ENCODE data around the gene FAM114A1.
A peak's percentile ranks its signal among the peaks of the same experiment; 100 is the strongest.
"Not testable (repeated sequence)": the region's sequence is repeated elsewhere in the genome, so short reads cannot be mapped to it uniquely, and the experiment has no call there.

The FAM114A1 gene

GRCh38 chr4:38941906-38942305 is 74.3 kb downstream of the FAM114A1 start:
- not testable (repeated sequence) for DNase-seq

DNA sequence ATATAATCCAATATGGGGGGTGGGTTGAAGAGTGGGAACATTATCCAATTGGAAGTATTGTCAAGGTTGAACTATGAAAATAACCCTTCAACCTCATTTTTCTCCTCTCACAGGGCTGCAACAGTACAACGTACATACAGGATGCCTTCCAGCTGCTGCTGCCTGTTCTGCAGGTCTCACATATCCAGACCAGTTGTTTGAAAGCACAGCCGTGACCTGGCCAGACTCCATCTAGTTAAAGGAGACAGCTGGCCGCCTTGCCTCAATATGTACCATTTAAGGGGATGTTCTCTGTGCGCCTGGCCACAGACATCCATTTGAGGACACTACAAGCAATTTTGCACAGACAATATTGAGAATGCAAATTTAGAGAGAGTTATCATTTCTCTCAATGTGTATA is 75.7 kb downstream of the FAM114A1 start:
- no peak for DNase-seq

- no peak for DNase-seq
Measured at GRCh38 chr4:38944440-38944839, 76.8 kb downstream of the FAM114A1 start.

DNA sequence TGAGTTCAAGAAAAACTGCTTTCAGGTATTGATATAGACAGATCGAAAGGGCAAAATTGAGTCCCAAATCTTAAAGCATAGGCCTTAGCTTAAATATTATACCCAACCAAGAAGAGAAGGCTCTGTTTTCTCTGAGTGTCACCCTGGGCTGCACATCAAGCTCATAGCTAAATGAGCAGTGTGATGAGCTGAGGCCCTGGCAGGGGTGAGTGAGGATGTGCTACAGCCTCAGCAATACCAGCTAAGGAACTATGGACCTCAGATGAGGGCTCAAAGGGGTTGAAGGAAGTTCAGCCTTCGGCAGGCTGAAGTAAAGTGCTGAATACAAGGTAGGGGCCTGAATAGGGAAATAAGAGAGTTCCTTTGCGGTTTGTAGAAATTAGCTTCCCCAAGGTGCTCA is 79.3 kb downstream of the FAM114A1 start:
- DNase-seq: no peak

- DNase-seq: no peak
Measured at GRCh38 chr4:38948551-38948950, 80.9 kb downstream of the FAM114A1 start.

GRCh38 chr4:38949411-38950051 is 81.9 kb downstream of the FAM114A1 start:
- peak; percentile 47 to 57 for DNase-seq

DNA sequence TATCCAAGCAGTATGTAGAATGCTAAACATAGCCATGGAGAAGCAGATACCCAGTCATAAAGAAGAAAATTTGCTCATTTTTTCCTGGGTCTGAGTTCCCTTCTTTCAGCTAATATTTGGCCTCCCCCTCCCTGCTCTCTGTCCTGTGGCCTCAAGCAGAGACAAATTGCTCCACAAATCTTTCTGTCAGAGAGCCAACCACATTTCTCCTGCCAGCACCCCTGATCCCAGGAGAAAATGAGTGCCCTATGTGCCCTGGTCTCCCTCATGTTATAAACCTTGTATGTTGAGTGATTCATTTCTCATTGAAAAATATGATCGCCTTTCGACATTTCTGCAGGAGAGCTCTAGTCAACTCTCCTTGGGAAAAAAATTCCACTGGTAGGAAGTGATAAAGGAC is 82.6 kb downstream of the FAM114A1 start:
- DNase-seq: no peak

DNA sequence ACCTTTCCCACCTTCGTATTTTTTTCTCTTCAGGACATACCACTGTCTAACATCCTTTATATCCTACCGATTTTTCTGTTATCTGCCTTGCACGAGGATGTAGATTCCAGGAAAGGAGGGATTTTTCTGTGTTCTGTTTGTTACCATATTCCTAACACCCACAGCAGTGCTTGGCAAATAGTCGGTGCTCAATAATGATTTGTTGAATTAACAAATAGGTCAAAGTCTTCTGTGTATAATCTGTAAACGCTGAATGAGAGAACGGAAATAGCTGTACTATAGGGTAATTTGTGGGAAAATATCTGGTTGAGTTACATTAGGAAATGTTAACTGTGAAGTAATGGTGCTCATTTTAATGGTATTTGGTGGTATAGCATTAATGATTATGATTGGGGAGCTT is 83.1 kb downstream of the FAM114A1 start:
- no peak for DNase-seq

GRCh38 chr4:38951598-38951997 is 84.0 kb downstream of the FAM114A1 start:
- no peak for DNase-seq

DNA sequence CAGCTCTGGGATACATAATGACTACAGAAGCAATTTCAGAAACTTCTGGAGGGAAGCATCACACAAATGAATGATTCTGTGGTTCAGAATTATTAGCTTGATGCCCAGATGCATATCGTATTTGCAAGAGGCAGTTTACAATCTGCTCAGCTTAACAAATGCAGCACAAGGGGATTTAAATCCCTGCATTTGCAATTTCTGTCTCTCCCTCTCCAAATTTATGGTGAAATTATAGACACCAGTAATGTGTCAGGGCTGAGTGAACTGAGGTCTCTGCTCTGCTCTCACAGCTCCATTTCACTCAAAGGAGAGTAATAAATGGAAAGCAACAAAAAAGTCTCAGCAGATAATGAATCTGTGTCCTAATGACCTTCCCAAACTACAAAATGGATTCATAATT is 84.4 kb downstream of the FAM114A1 start:
- no peak for DNase-seq

- no peak for DNase-seq
Measured at GRCh38 chr4:38954727-38955126, 87.1 kb downstream of the FAM114A1 start.

GRCh38 chr4:38955957-38956356 is 88.4 kb downstream of the FAM114A1 start:
- no peak for DNase-seq

GRCh38 chr4:38957261-38957815 is 89.7 kb downstream of the FAM114A1 start:
- no peak for DNase-seq

- DNase-seq: no peak
Measured at GRCh38 chr4:38957893-38958292, 90.3 kb downstream of the FAM114A1 start.

DNA sequence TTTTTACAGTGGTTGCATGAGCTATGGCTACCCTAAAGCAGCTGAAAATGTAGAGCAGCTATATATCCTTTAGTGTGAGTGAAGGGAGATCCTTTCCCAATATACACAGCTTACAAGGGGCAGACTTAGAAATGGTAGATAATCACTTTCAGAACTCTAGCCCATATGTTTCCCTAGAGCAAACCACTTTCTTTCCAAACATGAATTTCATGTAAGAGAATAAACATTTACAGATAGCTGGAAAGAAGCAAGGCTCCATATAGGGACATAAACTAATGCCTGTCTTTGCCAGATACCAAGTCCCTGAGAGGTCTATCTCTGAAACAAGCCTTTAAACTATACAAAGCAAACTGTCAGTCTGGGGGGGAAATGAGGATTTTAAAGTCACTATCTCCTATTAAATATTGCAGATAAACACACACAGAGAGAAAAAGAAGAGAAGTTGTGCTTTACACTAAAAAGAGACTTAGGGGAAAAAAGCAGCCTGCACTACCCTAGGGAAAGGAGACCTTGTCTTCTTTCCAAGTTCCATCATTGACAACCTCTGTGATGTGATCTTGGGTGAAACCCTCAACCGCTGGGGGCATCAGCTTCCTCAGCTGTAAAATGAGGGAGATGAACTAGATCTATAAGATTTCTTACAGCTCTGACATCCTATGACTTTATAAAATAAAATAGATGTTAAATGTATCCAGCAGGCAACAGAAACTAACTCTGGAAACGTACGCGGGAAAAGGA is 91.0 kb downstream of the FAM114A1 start:
- no peak for DNase-seq

DNA sequence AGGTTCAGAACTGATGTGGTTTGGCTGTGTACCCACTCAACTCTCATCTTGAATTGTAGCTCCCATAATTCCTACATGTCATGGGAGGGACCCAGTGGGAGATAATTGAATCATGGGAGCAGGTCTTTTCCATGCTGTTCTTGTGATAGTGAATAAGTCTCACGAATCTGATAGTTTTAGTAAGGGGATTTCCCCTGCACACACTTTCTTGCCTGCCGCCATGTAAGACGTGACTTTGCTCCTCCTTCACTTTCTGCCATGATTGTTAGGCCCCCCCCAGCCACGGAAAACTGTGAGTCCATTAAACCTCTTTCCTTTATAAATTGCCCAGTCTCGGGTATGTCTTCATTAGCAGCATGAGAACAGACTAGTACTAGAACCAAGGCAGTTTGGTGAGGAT is 91.6 kb downstream of the FAM114A1 start:
- not testable (repeated sequence) for DNase-seq

- no peak for DNase-seq
Measured at GRCh38 chr4:38964942-38965775, 97.6 kb downstream of the FAM114A1 start.

GRCh38 chr4:38965866-38966265 is 98.3 kb downstream of the FAM114A1 start:
- no peak for DNase-seq

GRCh38 chr4:38967260-38968095 is 99.9 kb downstream of the FAM114A1 start:
- DNase-seq: no peak

DNA sequence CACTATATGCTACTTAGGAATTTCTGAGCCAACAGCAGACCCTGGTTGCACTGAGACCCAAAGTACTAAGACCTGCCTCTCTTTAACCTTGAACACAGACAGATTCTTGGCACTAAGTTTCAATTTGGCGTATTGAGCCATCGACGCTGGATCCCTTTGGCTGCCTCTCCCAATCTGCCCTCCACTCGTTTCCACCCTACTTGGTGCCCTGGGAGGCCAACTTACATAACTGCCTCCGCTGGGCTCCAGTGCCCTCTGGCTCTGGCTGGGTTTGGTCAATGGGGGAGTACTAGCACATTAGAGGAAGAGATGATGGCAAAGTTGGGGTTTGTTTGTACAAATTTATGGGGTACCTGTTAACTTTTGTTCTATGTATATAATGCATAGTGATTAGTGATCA is 101.1 kb downstream of the FAM114A1 start:
- no peak for DNase-seq

- no peak for DNase-seq
Measured at GRCh38 chr4:38976308-38976707, 108.7 kb downstream of the FAM114A1 start.

DNA sequence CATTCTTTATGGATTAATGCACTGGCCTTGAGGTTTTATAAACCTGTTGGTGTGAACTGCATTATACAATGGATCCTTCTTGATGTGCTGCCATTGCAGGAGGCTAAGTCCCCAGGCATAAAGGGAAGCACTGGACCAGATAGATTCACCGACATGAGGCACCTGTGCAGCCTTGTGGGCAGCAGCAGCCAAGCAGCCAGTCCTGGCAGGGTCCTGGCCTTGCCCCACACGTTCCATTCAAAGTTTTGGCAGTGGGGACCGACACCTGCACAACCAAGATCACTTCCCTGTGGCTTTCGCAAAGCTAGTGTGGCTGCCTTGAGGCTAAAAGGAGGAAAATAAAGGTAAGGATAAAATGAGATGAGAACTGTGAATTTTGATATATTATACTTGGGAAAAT is 111.5 kb downstream of the FAM114A1 start:
- no peak for DNase-seq
